Measurements from ENCODE around the gene AFAP1.

- no peak for TF ChIP-seq YY1 (IDR thresholded peaks at IDR 0.05; ENCODE audit: low read depth)
- no peak for TF ChIP-seq CEBPB (IDR thresholded peaks at IDR 0.05)
- TF ChIP-seq TAF1 (IDR thresholded peaks at IDR 0.05; ENCODE audit: low read depth), result no peak
- no peak for TF ChIP-seq EP300 (IDR thresholded peaks at IDR 0.05; ENCODE audit: borderline replicate concordance)
- no peak for TF ChIP-seq FOXM1 (IDR thresholded peaks at IDR 0.05; ENCODE audit: borderline replicate concordance, low read depth)
Observed at GRCh38 chr4:7761720-7762119, 177.9 kb downstream of the AFAP1 start.
